ENCODE results near the gene COX8A.

COX8A gene

GRCh38 chr11:63999349-64000025, 25.1 kb downstream of the COX8A start:
- no peak for DNase-seq (ENCODE audit: low read depth, low spot score)
- H3K4me3 ChIP-seq (ENCODE audit: low read depth, low read length): no peak overlapping the region
- CTCF ChIA-PET: interaction anchor here (0.7 to 13.1 kb wide), 25 partner anchors 9 to 734 kb away, joined by 3 to 591 read pairs (median 8); partner anchors contain the start of genes MACROD1, MARK2, OTUB1 and STIP1
- POLR2A ChIA-PET: interaction anchor here (1.2 to 1.9 kb wide), 2 partner anchors 148 to 185 kb away, joined by 3 to 6 read pairs; no protein-coding TSS in a partner anchor
- no peak for TF ChIP-seq CTCF (IDR thresholded peaks at IDR 0.05; ENCODE audit: insufficient read depth, low read length, missing control alignments)

GRCh38 chr11:64000026-64000739, 25.8 kb downstream of the COX8A start:
- peak; percentile 86 for TF ChIP-seq CTCF (IDR thresholded peaks at IDR 0.05; ENCODE audit: insufficient read depth, low read length, missing control alignments)
- ChIA-PET POLR2A (interaction anchor here (0.7 to 1.9 kb wide), 3 partner anchors 148 to 185 kb away, joined by 3 to 6 read pairs (median 3); no protein-coding TSS in a partner anchor), CTCF (interaction anchor here (0.7 to 13.1 kb wide), 39 partner anchors 9 to 733 kb away, joined by 3 to 591 read pairs (median 5); partner anchors contain the start of genes MACROD1, MARK2, OTUB1 and PRDX5)
- H3K4me3 ChIP-seq (ENCODE audit: low read depth, low read length): peak overlapping the region; percentile 36
- no peak for DNase-seq (ENCODE audit: low read depth, low spot score)

GRCh38 chr11:64000740-64001483, 26.5 kb downstream of the COX8A start:
- ChIA-PET POLR2A (interaction anchor here (0.7 to 1.9 kb wide), 3 partner anchors 147 to 184 kb away, joined by 3 to 6 read pairs (median 3); no protein-coding TSS in a partner anchor), CTCF (interaction anchor here (0.7 to 13.1 kb wide), 39 partner anchors 8 to 317 kb away, joined by 3 to 591 read pairs (median 5); partner anchors contain the start of genes MACROD1, MARK2, OTUB1 and PRDX5)
- no peak for TF ChIP-seq CTCF (IDR thresholded peaks at IDR 0.05; ENCODE audit: insufficient read depth, low read length, missing control alignments)
- H3K4me3 ChIP-seq (ENCODE audit: low read depth, low read length): peak overlapping the region; percentile 36
- no peak for DNase-seq (ENCODE audit: low read depth, low spot score)

GRCh38 chr11:64001484-64002420, 27.3 kb downstream of the COX8A start:
- CTCF ChIA-PET: interaction anchor here (0.7 to 13.1 kb wide), 21 partner anchors 11 to 316 kb away, joined by 3 to 591 read pairs (median 6); partner anchors contain the start of genes MARK2, OTUB1 and PRDX5
- POLR2A ChIA-PET: interaction anchor here (0.6 kb wide), 1 partner anchor 346 kb away, joined by 3 read pairs; no protein-coding TSS in a partner anchor
- no peak for DNase-seq (ENCODE audit: low read depth, low spot score)
- no peak overlapping the region for H3K4me3 ChIP-seq (ENCODE audit: low read depth, low read length)
- TF ChIP-seq CTCF (IDR thresholded peaks at IDR 0.05; ENCODE audit: insufficient read depth, low read length, missing control alignments): no peak

GRCh38 chr11:64003807-64004589, 29.6 kb downstream of the COX8A start:
- H3K4me3 ChIP-seq (ENCODE audit: low read depth, low read length): no peak overlapping the region
- CTCF ChIA-PET: interaction anchor here (4.5 to 13.1 kb wide), 2 partner anchors 23 to 145 kb away, joined by 45 to 591 read pairs; no protein-coding TSS in a partner anchor
- POLR2A ChIA-PET: no interaction called here
- DNase-seq (ENCODE audit: low read depth, low spot score): no peak
- TF ChIP-seq CTCF (IDR thresholded peaks at IDR 0.05; ENCODE audit: insufficient read depth, low read length, missing control alignments): no peak

Data from AG04449 (cell line).